HG03196 (cell line): ENCODE measurements around the gene EPS8L3.
"Not testable (repeated sequence)": the region's sequence is repeated elsewhere in the genome, so short reads cannot be mapped to it uniquely, and the experiment has no call there.

ENCODE experiments used
- ATAC-seq: cut with Tn5 transposase; IDR thresholded peaks from one replicate; pipeline ENCODE4 v1.9.1; 2021; ENCODE audit not compliant: unreplicated experiment

The EPS8L3 gene

GRCh38 chr1:109714661-109715372, 48.9 kb downstream of the EPS8L3 start:
- ATAC-seq: no peak

- no peak for ATAC-seq
Measured at GRCh38 chr1:109713636-109714035, 50.1 kb downstream of the EPS8L3 start.

DNA sequence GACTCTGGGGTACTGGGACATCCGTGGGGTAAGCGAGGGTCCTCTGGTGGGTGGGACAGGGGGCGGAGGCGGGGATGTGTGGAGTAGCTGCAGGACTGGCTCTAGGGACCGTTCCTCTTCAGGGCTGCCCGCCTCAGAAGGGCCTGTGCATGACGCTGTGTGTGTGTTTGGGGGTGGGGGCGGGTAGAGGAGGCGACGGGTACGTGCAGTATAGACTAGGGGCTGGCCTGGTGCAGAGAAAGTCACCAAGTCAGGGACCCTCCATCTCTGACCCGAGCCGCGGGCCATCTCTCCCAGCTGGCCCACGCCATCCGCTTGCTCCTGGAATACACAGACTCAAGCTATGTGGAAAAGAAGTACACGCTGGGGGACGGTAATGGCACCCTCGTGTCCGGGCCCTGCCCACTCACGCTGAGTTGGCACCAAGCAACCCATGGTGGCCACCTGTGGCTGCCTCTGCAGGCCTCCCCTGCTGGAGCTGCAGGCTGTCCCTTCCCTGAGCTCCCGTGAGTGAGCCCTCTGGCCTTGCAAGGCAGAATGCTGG, 51.3 kb downstream of the EPS8L3 start:
- ATAC-seq: no peak

GRCh38 chr1:109711593-109712320, 52.0 kb downstream of the EPS8L3 start, which contains the start of gene GSTM5:
TSS of gene GSTM5 (plus strand) at chr1:109712251. CDS start at chr1:109712313, 62 bp downstream.
- ATAC-seq: not testable (repeated sequence)

DNA sequence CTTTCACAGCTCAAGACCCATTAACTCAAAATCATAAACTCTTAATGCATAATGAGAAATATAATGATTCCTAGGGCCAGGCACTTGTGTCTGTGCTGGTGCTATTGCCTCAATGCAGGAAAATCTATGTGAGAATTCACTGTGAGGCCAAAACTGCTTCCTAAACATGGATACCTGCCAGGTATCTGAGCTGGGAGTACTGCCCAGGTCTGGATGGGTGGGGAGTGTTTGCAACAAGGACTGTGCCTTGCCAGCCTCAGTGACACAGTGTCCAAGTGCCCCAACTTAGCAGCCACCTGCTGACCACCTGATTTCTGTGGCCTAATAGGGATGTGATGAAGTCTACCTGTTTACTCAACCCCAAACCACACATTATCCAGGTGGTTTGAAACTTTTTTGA, 53.9 kb downstream of the EPS8L3 start:
- not testable (repeated sequence) for ATAC-seq

DNA sequence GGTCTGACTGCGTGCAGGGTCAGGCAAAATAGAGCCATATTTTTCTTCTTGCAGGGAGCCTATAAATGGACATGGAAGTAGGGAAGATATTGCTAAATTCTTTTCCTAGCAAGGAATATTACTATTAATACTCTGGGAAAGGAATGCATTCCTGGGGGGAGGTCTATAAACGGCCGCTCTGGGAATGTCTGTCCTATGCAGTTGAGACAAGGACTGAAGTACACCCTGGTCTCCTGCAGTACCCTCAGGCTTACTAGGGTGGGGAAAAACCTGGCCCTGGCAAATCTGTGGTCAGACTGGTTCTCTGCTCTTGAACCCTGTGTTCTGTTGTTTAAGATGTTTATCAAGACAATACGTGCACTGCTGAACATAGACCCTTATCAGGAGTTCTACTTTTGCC, 54.8 kb downstream of the EPS8L3 start:
- ATAC-seq: not testable (repeated sequence)

- ATAC-seq: no peak
Measured at GRCh38 chr1:109705411-109705810, 58.3 kb downstream of the EPS8L3 start.

- ATAC-seq: no peak
Measured at GRCh38 chr1:109704173-109704572, 59.5 kb downstream of the EPS8L3 start.

DNA sequence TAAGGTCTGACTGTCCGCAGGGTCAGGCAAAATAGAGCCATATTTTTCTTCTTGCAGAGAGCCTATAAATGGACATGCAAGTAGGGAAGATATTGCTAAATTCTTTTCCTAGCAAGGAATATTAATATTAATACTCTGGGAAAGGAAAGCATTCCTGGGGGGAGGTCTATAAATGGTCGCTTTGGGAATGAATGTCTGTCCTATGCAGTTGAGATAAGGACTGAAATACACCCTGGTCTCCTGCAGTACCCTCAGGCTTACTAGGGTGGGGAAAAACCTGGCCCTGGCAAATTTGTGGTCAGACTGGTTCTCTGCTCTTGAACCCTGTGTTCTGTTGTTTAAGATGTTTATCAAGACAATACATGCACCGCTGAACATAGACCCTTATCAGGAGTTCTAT, 60.8 kb downstream of the EPS8L3 start:
- ATAC-seq: not testable (repeated sequence)
